Measurements from ENCODE around the gene POLQ. TPM values are rescaled to one million over a fixed set of nuclear protein-coding genes. Genes with fewer than 3 reads are reported as not detected.

The POLQ gene
- total and polyA plus RNA-seq, 9 of the 15 experiments (the other 6 are each of a cell fraction or from before 2014, with no cell fraction given): 1.5 to 19.0 (median 8.8) TPM

DNA sequence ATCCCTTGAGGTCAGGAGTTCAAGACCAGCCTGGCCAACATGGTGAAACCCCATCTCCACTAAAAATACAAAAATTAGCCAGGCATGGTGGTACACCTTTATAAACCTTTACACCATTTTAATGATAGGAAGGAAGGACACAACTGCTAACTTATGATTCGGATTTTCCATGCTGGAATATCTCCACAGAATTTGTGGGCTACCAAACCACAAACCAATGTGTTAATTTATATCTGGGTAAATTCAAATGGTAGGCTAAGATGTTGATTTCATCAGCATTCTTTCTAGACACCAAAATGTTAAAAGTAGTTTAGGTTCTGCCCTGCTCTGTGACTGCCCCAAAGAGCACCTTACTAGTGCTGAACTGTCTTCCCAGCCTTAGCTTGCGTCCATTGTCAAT is 72.8 kb downstream of the POLQ start (continued):
- TF ChIP-seq, protein P1, sequence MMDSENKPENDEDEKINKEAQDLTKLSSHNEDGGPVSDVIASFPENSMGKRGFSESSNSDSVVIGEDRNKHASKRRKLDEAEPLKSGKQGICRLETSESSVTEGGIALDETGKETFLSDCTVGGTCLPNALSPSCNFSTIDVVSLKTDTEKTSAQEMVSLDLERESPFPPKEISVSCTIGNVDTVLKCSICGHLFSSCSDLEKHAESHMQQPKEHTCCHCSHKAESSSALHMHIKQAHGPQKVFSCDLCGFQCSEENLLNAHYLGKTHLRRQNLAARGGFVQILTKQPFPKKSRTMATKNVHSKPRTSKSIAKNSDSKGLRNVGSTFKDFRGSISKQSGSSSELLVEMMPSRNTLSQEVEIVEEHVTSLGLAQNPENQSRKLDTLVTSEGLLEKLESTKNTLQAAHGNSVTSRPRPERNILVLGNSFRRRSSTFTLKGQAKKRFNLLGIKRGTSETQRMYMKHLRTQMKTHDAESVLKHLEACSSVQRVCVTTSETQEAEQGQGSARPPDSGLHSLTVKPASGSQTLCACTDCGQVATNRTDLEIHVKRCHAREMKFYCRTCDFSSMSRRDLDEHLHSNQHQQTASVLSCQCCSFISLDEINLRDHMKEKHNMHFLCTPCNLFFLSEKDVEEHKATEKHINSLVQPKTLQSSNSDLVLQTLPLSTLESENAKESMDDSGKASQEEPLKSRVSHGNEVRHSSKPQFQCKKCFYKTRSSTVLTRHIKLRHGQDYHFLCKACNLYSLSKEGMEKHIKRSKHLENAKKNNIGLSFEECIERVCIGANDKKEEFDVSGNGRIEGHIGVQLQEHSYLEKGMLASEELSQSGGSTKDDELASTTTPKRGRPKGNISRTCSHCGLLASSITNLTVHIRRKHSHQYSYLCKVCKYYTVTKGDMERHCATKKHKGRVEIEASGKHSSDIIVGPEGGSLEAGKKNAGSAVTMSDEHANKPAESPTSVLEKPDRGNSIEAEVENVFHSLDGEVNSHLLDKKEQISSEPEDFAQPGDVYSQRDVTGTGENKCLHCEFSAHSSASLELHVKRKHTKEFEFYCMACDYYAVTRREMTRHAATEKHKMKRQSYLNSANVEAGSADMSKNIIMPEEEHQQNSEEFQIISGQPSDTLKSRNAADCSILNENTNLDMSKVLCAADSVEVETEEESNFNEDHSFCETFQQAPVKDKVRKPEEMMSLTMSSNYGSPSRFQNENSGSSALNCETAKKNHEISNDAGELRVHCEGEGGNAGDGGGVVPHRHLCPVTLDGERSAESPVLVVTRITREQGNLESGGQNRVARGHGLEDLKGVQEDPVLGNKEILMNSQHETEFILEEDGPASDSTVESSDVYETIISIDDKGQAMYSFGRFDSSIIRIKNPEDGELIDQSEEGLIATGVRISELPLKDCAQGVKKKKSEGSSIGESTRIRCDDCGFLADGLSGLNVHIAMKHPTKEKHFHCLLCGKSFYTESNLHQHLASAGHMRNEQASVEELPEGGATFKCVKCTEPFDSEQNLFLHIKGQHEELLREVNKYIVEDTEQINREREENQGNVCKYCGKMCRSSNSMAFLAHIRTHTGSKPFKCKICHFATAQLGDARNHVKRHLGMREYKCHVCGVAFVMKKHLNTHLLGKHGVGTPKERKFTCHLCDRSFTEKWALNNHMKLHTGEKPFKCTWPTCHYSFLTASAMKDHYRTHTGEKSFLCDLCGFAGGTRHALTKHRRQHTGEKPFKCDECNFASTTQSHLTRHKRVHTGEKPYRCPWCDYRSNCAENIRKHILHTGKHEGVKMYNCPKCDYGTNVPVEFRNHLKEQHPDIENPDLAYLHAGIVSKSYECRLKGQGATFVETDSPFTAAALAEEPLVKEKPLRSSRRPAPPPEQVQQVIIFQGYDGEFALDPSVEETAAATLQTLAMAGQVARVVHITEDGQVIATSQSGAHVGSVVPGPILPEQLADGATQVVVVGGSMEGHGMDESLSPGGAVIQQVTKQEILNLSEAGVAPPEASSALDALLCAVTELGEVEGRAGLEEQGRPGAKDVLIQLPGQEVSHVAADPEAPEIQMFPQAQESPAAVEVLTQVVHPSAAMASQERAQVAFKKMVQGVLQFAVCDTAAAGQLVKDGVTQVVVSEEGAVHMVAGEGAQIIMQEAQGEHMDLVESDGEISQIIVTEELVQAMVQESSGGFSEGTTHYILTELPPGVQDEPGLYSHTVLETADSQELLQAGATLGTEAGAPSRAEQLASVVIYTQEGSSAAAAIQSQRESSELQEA (IDR thresholded peaks at IDR 0.05; ENCODE audit: low read depth): no peak
- TF ChIP-seq HNRNPL (IDR thresholded peaks at IDR 0.05; ENCODE audit: low read depth, low read length) (no peak), PYGO2 (tag; IDR thresholded peaks at IDR 0.05) (no peak), CBX5 (IDR thresholded peaks at IDR 0.05; ENCODE audit: borderline replicate concordance, low read depth) (no peak), HNRNPLL (IDR thresholded peaks at IDR 0.05; ENCODE audit: low read depth, low read length, poor library complexity, severe bottlenecking) (no peak), YY1 (IDR thresholded peaks at IDR 0.05; ENCODE audit: borderline replicate concordance in 1 of 3, control insufficient read depth in 1 of 3, extremely low read depth in 1 of 3, insufficient read depth in 3 of 3, insufficient read length in 1 of 3, insufficient replicate concordance in 2 of 3, low read depth in 1 of 3, low read length in 2 of 3) (no peak), ILK (tag; IDR thresholded peaks at IDR 0.05; ENCODE audit: borderline replicate concordance, low read depth) (no peak), CHD4 (IDR thresholded peaks at IDR 0.05; ENCODE audit: insufficient read depth, insufficient replicate concordance, low read depth, low read length, poor library complexity, severe bottlenecking) (no peak)
- TF ChIP-seq, protein P2, sequence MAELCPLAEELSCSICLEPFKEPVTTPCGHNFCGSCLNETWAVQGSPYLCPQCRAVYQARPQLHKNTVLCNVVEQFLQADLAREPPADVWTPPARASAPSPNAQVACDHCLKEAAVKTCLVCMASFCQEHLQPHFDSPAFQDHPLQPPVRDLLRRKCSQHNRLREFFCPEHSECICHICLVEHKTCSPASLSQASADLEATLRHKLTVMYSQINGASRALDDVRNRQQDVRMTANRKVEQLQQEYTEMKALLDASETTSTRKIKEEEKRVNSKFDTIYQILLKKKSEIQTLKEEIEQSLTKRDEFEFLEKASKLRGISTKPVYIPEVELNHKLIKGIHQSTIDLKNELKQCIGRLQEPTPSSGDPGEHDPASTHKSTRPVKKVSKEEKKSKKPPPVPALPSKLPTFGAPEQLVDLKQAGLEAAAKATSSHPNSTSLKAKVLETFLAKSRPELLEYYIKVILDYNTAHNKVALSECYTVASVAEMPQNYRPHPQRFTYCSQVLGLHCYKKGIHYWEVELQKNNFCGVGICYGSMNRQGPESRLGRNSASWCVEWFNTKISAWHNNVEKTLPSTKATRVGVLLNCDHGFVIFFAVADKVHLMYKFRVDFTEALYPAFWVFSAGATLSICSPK (IDR thresholded peaks at IDR 0.05; ENCODE audit: borderline replicate concordance): no peak
